ENCODE results near the gene ADARB2. TPM values are rescaled to one million over a fixed set of nuclear protein-coding genes. Genes with fewer than 3 reads are reported as not detected.
A peak's percentile ranks its signal among the peaks of the same experiment; 100 is the strongest.

The ADARB2 gene
- total RNA-seq, 6 donors from 2014 or later = 0.69 to 5.2 (median 1.8) TPM

GRCh38 chr10:1189166-1190051 is 547.9 kb downstream of the ADARB2 start:
- H3K27ac ChIP-seq = no peak overlapping the region
- no peaks in the 10 kb centered on the region for H3K9me3 ChIP-seq
- ATAC-seq (ENCODE audit: low FRiP score in 2 of 2) (no peak), DNase-seq (peak in 1 of 2 donors; percentile 25)
- 86 to 88% methylated on average over 26 of the region's 26 CpGs for WGBS, 2 donors
- no peak for TF ChIP-seq CTCF (IDR thresholded peaks at IDR 0.05)
- TF ChIP-seq POLR2A (IDR thresholded peaks at IDR 0.05) = no peak
- TF ChIP-seq POLR2AphosphoS5 (IDR thresholded peaks at IDR 0.05) = no peak
- TF ChIP-seq EP300 (IDR thresholded peaks at IDR 0.05) = no peak
- H3K4me3 ChIP-seq = no peak overlapping the region
- H3K36me3 ChIP-seq = no peaks in the 10 kb centered on the region
- H3K27me3 ChIP-seq = no peaks in the 10 kb centered on the region
- H3K4me1 ChIP-seq = no peaks in the 10 kb centered on the region

GRCh38 chr10:1188558-1189135 is 548.7 kb downstream of the ADARB2 start:
- WGBS, 2 donors = 71 to 85% methylated on average over 13 to 14 of the region's 14 CpGs
- no peak overlapping the region for H3K27ac ChIP-seq
- DNase-seq = peak in 1 of 2 donors; percentile 10
- no peaks in the 10 kb centered on the region for H3K36me3 ChIP-seq
- H3K27me3 ChIP-seq = no peaks in the 10 kb centered on the region
- TF ChIP-seq POLR2A (IDR thresholded peaks at IDR 0.05) (no peak), POLR2AphosphoS5 (IDR thresholded peaks at IDR 0.05) (no peak)
- ATAC-seq (ENCODE audit: low FRiP score in 2 of 2) = no peak
- H3K9me3 ChIP-seq = no peaks in the 10 kb centered on the region
- H3K4me3 ChIP-seq = no peak overlapping the region
- H3K4me1 ChIP-seq = no peaks in the 10 kb centered on the region

- no peaks in the 10 kb centered on the region for H3K9me3 ChIP-seq
- TF ChIP-seq CTCF (IDR thresholded peaks at IDR 0.05) (no peak), EP300 (IDR thresholded peaks at IDR 0.05) (no peak)
Observed at GRCh38 chr10:1187855-1188557, 549.3 kb downstream of the ADARB2 start.

GRCh38 chr10:1187151-1187854 is 550.0 kb downstream of the ADARB2 start:
- no peaks in the 10 kb centered on the region for H3K4me1 ChIP-seq
- H3K4me3 ChIP-seq = no peak overlapping the region
- DNase-seq (peak; percentile 18 to 66), ATAC-seq (ENCODE audit: low FRiP score in 2 of 2) (no peak)
- no peaks in the 10 kb centered on the region for H3K27me3 ChIP-seq
- 92 to 96% methylated on average over 11 to 29 of the region's 29 CpGs for WGBS, 2 donors
- H3K27ac ChIP-seq = no peak overlapping the region
- no peak for TF ChIP-seq POLR2A (IDR thresholded peaks at IDR 0.05)
- no peak for TF ChIP-seq EP300 (IDR thresholded peaks at IDR 0.05)
- TF ChIP-seq POLR2AphosphoS5 (IDR thresholded peaks at IDR 0.05) = no peak
- no peak for TF ChIP-seq CTCF (IDR thresholded peaks at IDR 0.05)
- H3K9me3 ChIP-seq = no peaks in the 10 kb centered on the region
- no peaks in the 10 kb centered on the region for H3K36me3 ChIP-seq

More at GRCh38 chr10:1187855-1188557, 549.3 kb downstream of the ADARB2 start:
- Histone ChIP-seq H3K27me3 (no peaks in the 10 kb centered on the region), H3K4me1 (no peaks in the 10 kb centered on the region), H3K4me3 (no peak overlapping the region), H3K36me3 (no peaks in the 10 kb centered on the region), H3K27ac (no peak overlapping the region)
- 69 to 86% methylated on average over 11 of the region's 11 CpGs for WGBS, 2 donors
- DNase-seq = peak in 1 of 2 donors; percentile 8
- no peak for ATAC-seq (ENCODE audit: low FRiP score in 2 of 2)

- no peak for ATAC-seq (ENCODE audit: low FRiP score in 2 of 2)
- DNase-seq = peak in 1 of 2 donors; percentile 15
- no peak for TF ChIP-seq POLR2A (IDR thresholded peaks at IDR 0.05)
- no peak for TF ChIP-seq EP300 (IDR thresholded peaks at IDR 0.05)
- no peak for TF ChIP-seq POLR2AphosphoS5 (IDR thresholded peaks at IDR 0.05)
- no peak for TF ChIP-seq CTCF (IDR thresholded peaks at IDR 0.05)
- Histone ChIP-seq H3K4me3 (no peak overlapping the region), H3K9me3 (no peaks in the 10 kb centered on the region), H3K4me1 (no peaks in the 10 kb centered on the region), H3K36me3 (no peaks in the 10 kb centered on the region), H3K27ac (no peak overlapping the region), H3K27me3 (no peaks in the 10 kb centered on the region)
- 55 to 94% methylated on average over 3 to 5 of the region's 7 CpGs for WGBS, 2 donors
Observed at GRCh38 chr10:1186683-1186990, 550.7 kb downstream of the ADARB2 start.
